ENCODE measurements around the gene ZSCAN25.
"Not testable (repeated sequence)": the region's sequence is repeated elsewhere in the genome, so short reads cannot be mapped to it uniquely, and the experiment has no call there.

ZSCAN25 gene

GRCh38 chr7:99645590-99645989 lies 28.8 kb downstream of the ZSCAN25 start:
- no peak for DNase-seq (ENCODE audit: low spot score)

GRCh38 chr7:99648843-99649242 lies 32.1 kb downstream of the ZSCAN25 start:
- DNase-seq (ENCODE audit: low spot score) = no peak

- DNase-seq (ENCODE audit: low spot score) = no peak
Measured at GRCh38 chr7:99651290-99651689, 34.5 kb downstream of the ZSCAN25 start.

DNA sequence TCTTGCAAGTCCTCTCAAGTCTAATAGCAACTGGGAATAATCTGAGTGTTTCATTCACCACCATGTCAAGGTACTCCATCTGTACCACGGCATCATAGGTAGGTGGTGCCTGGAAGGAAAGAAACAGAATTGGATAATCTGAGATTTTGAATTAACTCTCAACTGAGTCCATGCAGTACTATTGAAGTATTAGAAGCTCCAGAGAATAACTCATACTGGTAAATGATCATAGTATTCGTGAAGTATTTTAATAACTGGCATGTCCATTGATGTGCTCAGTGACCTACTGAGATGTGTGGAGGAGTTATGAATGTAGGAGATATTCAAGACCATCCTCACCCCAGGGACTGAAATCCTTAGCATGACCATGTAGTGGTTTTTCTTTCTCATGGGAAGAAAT lies 35.9 kb downstream of the ZSCAN25 start:
- no peak for DNase-seq (ENCODE audit: low spot score)

GRCh38 chr7:99653269-99653668 lies 36.5 kb downstream of the ZSCAN25 start:
- not testable (repeated sequence) for DNase-seq (ENCODE audit: low spot score)

DNA sequence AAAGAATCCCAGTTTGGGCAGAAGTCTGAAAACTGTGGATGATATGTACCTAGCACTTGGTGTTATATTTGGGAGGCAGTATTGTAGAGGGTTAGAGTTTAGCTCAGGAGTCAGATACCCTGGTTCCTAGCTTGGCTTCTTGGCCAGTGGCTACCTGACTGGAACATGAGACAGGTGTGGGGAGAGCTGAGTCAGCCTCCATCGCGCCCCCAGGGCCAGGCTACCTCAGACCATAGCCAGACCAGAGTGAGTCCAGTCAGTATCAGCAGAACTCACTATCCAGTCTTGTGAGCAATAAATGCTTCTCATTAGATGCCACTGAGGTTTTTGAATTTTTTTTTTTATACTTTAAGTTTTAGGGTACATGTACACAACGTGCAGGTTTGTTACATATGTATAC lies 37.0 kb downstream of the ZSCAN25 start:
- DNase-seq (ENCODE audit: low spot score) = no peak

DNA sequence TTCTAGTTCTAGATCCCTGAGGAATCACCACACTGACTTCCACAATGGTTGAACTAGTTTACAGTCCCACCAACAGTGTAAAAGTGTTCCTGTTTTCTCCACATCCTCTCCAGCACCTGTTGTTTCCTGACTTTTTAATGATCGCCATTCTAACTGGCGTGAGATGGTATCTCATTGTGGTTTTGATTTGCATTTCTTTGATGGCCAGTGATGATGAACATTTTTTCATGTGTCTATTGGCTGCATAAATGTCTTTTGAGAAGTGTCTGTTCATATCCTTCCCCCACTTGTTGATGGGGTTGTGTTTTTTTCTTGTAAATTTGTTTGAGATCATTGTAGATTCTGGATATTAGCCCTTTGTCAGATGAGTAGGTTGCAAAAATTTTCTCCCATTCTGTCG lies 37.9 kb downstream of the ZSCAN25 start:
- DNase-seq (ENCODE audit: low spot score) = not testable (repeated sequence)

- not testable (repeated sequence) for DNase-seq (ENCODE audit: low spot score)
Measured at GRCh38 chr7:99657879-99658278, 41.1 kb downstream of the ZSCAN25 start.

DNA sequence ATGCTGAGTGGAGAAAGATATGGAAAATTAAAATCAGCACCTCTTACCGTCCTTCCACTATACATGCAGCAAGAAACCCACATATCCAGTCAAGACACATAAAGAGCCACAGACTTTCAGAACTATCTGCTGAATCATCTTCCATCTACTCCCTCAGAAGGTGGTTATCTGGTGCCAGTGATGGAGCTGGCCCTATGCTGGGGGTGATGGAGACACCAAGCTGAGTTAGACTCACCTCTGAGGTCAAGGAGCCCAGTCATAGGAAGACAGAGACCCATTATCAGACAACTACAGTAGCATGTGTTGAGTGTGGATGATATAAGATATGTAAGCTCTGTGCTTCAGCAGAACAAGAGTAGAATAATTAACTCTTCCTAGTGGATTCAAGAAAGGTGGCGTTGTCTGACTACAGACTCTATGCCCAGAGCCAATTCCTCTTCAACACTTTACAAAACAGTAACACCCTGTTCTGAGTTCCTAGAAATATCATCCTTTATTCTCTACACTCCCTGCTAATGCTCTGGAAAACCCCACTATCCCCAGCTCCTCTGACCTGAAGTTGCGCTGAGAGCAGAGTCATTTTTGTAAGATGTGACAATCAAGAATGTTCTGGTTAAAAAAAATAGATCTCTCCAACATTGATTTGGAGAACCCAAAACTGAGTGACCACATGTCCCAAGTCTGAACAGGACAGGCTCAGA lies 48.7 kb downstream of the ZSCAN25 start:
- no peak for DNase-seq (ENCODE audit: low spot score)

- no peak for DNase-seq (ENCODE audit: low spot score)
Measured at GRCh38 chr7:99666013-99666395, 49.3 kb downstream of the ZSCAN25 start.

DNA sequence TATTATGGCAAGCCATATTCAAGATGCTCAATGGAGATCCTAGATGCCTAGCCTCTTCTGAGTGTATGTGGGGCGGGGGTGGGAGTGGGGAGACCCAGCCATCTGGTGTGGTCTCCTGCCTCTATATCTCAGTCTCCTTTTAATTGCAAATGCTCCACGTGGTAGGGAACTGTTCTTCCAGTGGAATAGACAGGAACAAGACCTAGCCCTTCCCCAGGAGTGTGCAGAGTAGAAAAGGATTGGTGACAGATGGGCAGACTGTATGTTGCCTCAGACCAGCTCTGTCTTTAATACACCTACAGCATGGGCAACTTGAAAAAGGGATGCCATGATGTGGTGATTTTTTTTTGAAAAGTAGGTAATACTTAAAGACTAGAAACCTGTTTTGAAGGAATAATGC lies 50.4 kb downstream of the ZSCAN25 start:
- DNase-seq (ENCODE audit: low spot score) = no peak

GRCh38 chr7:99668541-99668940 lies 51.8 kb downstream of the ZSCAN25 start:
- no peak for DNase-seq (ENCODE audit: low spot score)

GRCh38 chr7:99669782-99670181 lies 53.0 kb downstream of the ZSCAN25 start:
- no peak for DNase-seq (ENCODE audit: low spot score)

GRCh38 chr7:99672573-99672972 lies 55.8 kb downstream of the ZSCAN25 start:
- DNase-seq (ENCODE audit: low spot score) = no peak

- no peak for DNase-seq (ENCODE audit: low spot score)
Measured at GRCh38 chr7:99674995-99675742, 58.4 kb downstream of the ZSCAN25 start.

GRCh38 chr7:99677013-99677647 lies 60.4 kb downstream of the ZSCAN25 start:
- no peak for DNase-seq (ENCODE audit: low spot score)

GRCh38 chr7:99677648-99678045 lies 60.9 kb downstream of the ZSCAN25 start:
- DNase-seq (ENCODE audit: low spot score) = no peak

DNA sequence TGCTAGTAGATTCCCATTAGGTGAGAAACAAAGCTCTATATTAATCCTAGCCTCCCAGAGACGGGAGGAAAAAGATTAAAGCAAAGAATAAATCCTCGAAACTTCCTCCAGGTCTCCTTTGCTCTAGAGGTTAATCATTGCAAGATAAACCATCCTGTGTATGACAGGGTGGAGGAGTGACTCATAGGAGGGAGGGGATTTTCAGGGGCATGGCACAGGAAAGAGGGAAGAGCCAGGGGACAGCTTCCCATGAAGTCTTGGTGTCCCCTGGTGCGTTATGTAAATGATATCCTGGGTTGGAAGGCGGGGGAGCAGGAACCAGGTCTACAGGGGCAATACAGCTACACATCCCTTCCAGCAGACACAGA lies 62.3 kb downstream of the ZSCAN25 start:
- DNase-seq (ENCODE audit: low spot score) = no peak

DNA sequence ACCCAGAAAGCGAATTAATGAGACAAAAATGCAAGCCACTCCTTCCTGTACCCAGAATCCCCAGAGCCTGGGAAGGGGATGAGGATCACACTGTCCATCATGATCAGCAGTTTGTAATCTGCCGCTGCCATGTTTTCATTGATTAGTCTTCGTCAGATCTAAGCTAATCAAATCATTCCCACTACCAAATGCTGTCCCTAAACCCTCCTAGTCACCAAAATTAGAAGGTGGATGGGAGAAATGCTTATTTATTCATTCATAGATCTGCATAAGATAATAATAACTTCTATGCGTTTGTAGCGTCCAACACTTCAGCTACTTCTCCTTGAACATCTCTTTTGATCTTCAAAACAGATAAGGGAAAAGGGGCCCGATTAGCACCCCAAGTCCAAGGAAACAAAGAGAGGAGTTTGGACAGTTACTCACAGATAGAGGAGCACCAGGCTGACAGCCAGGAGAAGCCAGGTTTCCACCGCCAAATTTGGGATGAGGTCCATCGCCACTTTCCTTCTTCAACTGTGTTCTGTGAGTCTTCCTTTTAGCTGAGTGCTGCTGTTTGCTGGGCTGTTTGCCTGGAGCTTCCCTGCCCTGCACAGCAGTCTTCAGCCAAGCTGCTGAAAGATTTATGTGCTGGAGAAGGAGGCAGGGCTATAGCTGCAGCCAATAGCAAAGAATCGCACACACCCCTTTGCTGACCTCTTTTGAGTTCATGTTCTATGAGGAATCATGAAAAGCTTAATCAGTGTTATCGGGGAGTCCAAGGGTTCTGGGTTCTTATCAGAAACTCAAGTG lies 62.9 kb downstream of the ZSCAN25 start, which contains the start of gene CYP3A5:
TSS of gene CYP3A5 (minus strand) at position 597 of the 792 bp plus-strand sequence. CDS start at position 497, 100 bp downstream.
- DNase-seq (ENCODE audit: low spot score) = no peak

Measured in cerebellar cortex (tissue), 1 donor.